K562 (cell line): ENCODE data around the gene SPAG7.

Source experiments
- BRD4 ChIP-seq: fragments of 200-600 bp; sonication (generic); IDR thresholded peaks from 2 replicates; pipeline ENCODE4 v1.6.1; 2017; ENCODE audit warnings: inconsistent platforms
- CTCF ChIP-seq, 3 experiments: IDR thresholded peaks in 2 of 3; conservative IDR thresholded peaks in 1 of 3; 2 replicates each; pipeline ENCODE4 v1.5.1; 2011 to 2012; ENCODE audit warnings: low read length in 3 of 3, mild to moderate bottlenecking in 3 of 3, control low read depth in 2 of 3, improper control_type of control experiment in 1 of 3, inconsistent platforms in 1 of 3, low read depth in 1 of 3, mixed read lengths in 1 of 3, moderate library complexity in 1 of 3; ENCODE audit not compliant: insufficient read depth in 2 of 3
- ETV5 ChIP-seq: sonication (generic); formaldehyde crosslinking; IDR thresholded peaks from 2 replicates; pipeline ENCODE4 v1.4.0; 2020; ENCODE audit warnings: low read depth, mild to moderate bottlenecking, missing genetic modification reagents
- MAFK ChIP-seq: IDR thresholded peaks from 2 replicates; pipeline ENCODE4 v1.6.1; 2011; ENCODE audit warnings: low read length, improper control_type of control experiment
- POLR2A ChIP-seq: fragments of 450-650 bp; conservative IDR thresholded peaks from 2 replicates; pipeline ENCODE4 v1.6.1; 2016
- ZNF41 ChIP-seq: fragments of 250-450 bp; sonication (Bioruptor Pico); conservative IDR thresholded peaks from 2 replicates; pipeline ENCODE4 v1.4.0; 2020; ENCODE audit warnings: mild to moderate bottlenecking

- no peak for TF ChIP-seq MAFK
- TF ChIP-seq BRD4: no peak
- TF ChIP-seq ETV5 (CRISPR knock-in tag): no peak
- no peak for TF ChIP-seq ZNF41 (CRISPR knock-in tag)
- no peak for TF ChIP-seq POLR2A
- TF ChIP-seq CTCF (IDR thresholded peaks at IDR 0.05 in 2 of 3, conservative IDR thresholded peaks at IDR 0.05 in 1 of 3; ENCODE audit: insufficient read depth in 2 of 3, low read depth in 1 of 3, low read length in 3 of 3): no peak
These were observed 16.8 kb downstream of the SPAG7 start, which contains the start of gene ENO3 for GRCh38 chr17:4950746-4951204.
